ENCODE data around the gene CDH4.

Gene CDH4

DNA sequence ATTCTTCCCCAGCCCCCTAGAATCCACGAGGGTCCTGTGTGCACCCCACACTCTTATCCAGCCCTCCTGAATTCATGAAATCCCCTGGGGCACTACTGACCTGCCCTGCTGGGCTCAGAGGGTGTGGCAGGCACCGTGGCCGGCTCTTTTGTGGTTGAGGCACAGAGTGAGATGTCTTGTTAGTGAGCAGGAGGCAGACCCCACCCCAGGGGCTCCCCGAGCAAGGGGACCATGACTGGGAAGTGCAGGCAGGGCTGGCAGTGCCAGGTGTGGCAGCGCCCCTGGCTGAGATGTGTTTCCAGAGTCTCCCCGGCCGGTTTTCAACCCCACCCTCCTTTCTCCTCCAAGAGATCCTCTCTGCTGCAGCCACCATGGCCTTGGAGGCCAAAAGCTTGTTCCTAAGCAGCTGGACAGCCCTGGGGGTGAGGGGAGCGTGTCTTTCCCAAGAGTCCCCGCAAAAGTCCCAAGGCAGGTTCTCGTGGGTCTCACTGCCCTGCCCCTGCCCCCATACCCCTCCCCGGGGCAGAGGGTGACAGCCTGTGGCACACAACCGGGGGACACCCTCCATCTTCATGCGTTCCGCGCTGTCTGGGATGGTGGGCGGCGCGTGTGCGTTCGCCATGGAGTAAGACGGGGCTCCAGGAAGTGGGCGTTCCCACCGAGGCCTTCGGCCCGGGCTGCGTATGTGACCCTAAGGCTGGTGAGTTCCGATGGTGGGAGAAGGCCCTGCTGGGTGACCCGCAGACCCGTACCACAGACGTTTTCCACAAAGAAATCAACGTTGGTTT is 604.8 kb downstream of the CDH4 start:
- Histone ChIP-seq H3K4me1 (ENCODE audit: control insufficient read depth, insufficient read depth, low read length) (no peaks in the 10 kb centered on the region), H3K27ac (ENCODE audit: low read depth, low read length) (no peak overlapping the region), H3K4me3 (ENCODE audit: low read length) (no peak overlapping the region)

DNA sequence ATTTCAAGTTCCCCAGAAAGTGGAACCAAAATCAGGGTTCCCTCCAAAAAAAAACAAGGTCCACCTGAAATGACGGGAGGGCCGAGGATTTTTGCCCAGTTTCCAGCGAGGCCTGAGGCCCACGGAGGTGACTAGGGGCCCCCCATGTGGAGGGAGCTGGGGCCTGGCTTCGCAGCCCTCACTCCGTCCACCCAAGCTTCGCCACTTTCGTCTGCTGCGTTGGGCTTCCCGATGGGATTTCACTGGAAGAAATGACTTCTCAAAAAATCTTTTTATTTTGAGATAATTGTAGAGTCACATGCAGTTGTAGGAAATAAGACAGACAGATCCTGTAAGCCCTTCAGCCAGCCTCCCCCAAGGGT is 605.3 kb downstream of the CDH4 start:
- H3K9ac ChIP-seq (ENCODE audit: low read length), result no peak overlapping the region
- H3K4me3 ChIP-seq (ENCODE audit: low read length), result no peak overlapping the region
- H3K36me3 ChIP-seq (ENCODE audit: control insufficient read depth, insufficient read depth, low read length), result no peaks in the 10 kb centered on the region
- no peaks in the 10 kb centered on the region for H3K4me1 ChIP-seq (ENCODE audit: control insufficient read depth, insufficient read depth, low read length)
- no peak overlapping the region for H3K27ac ChIP-seq (ENCODE audit: low read depth, low read length)
- no peaks in the 10 kb centered on the region for H3K27me3 ChIP-seq (ENCODE audit: control insufficient read depth, insufficient read depth, low read length)

More for the DNA sequence above, 604.8 kb downstream of the CDH4 start:
- no peak overlapping the region for H3K9ac ChIP-seq (ENCODE audit: low read length)
- H3K36me3 ChIP-seq (ENCODE audit: control insufficient read depth, insufficient read depth, low read length), result no peaks in the 10 kb centered on the region
- no peaks in the 10 kb centered on the region for H3K27me3 ChIP-seq (ENCODE audit: control insufficient read depth, insufficient read depth, low read length)

DNA sequence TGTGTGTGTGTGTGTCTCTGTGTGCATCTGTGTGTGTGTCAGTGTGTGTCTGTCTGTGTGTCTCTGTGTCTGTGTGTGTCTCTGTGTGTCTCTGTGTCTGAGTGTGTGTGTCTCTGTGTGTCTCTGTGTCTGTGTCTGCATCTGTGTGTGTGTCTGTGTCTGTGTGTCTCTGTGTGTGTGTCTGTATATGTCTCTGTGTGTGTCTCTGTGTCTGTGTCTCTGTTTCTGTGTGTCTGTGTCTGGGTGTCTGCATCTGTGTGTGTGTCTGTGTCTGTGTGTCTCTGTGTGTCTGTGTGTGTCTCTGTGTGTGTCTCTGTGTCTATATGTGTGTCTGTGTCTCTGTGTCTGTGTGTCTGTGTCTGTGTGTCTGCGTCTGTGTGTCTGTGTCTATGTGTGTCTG is 605.8 kb downstream of the CDH4 start:
- no peaks in the 10 kb centered on the region for H3K36me3 ChIP-seq (ENCODE audit: control insufficient read depth, insufficient read depth, low read length)
- no peak overlapping the region for H3K27ac ChIP-seq (ENCODE audit: low read depth, low read length)
- no peaks in the 10 kb centered on the region for H3K4me1 ChIP-seq (ENCODE audit: control insufficient read depth, insufficient read depth, low read length)
- H3K9ac ChIP-seq (ENCODE audit: low read length), result no peak overlapping the region
- H3K27me3 ChIP-seq (ENCODE audit: control insufficient read depth, insufficient read depth, low read length), result no peaks in the 10 kb centered on the region
- no peak overlapping the region for H3K4me3 ChIP-seq (ENCODE audit: low read length)

DNA sequence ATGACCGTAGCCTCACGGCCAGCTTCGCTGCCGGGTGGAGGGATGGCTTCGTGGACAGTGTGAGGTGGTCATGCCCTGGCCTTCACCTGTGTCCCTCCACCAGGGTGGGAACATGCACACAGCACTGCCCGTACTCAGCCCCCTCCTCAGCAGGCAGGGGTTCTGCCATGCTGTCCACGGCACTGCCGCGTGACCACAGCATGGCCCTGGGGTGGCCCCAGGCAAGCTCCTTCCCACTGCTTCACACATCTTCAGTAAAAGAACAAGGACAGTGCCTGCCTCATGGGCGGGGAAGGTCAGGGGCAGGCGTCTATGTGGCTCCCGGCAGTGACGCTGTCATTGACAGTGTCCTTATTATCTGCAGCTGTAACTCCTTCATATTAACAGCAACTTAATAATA is 607.7 kb downstream of the CDH4 start:
- H3K9ac ChIP-seq (ENCODE audit: low read length), result no peak overlapping the region
- H3K4me3 ChIP-seq (ENCODE audit: low read length), result no peak overlapping the region
- no peaks in the 10 kb centered on the region for H3K27me3 ChIP-seq (ENCODE audit: control insufficient read depth, insufficient read depth, low read length)
- no peak overlapping the region for H3K27ac ChIP-seq (ENCODE audit: low read depth, low read length)
- H3K4me1 ChIP-seq (ENCODE audit: control insufficient read depth, insufficient read depth, low read length), result no peaks in the 10 kb centered on the region
- H3K36me3 ChIP-seq (ENCODE audit: control insufficient read depth, insufficient read depth, low read length), result no peaks in the 10 kb centered on the region

DNA sequence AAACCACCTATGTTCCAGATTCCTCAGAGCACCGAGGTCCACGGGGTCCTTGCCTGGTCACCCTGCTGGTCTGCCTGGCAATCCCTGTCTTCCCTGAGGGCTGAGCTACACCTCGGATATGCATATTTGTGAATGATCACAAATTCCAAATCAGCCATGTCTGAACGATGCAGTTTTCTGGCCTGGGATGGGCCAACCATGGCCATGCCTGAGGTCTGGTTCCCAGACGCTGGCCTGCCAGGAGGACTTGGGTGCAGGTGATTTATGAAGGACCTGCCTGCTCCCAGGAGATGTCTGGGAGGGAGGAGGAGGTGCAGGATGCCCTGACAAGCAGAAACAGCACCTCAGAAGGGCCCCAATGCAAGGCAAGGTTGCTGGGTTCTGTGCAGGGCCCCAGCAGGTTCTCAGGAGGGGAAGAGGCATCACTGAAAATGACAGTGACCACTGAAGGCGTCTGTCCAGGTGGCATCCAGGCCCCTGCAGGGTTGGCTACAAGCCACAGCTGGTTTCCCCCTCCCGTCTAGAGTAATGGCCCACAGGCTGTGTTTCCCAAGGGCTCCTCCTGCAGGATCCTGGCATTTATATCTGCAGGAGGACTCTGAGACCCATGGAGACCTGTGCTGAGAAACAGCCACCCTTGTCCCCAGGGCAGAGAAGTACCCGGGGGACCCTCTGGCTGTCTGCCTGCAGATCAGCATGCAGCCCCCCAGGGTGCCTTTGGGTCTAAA is 608.4 kb downstream of the CDH4 start:
- H3K27me3 ChIP-seq (ENCODE audit: control insufficient read depth, insufficient read depth, low read length), result no peaks in the 10 kb centered on the region

DNA sequence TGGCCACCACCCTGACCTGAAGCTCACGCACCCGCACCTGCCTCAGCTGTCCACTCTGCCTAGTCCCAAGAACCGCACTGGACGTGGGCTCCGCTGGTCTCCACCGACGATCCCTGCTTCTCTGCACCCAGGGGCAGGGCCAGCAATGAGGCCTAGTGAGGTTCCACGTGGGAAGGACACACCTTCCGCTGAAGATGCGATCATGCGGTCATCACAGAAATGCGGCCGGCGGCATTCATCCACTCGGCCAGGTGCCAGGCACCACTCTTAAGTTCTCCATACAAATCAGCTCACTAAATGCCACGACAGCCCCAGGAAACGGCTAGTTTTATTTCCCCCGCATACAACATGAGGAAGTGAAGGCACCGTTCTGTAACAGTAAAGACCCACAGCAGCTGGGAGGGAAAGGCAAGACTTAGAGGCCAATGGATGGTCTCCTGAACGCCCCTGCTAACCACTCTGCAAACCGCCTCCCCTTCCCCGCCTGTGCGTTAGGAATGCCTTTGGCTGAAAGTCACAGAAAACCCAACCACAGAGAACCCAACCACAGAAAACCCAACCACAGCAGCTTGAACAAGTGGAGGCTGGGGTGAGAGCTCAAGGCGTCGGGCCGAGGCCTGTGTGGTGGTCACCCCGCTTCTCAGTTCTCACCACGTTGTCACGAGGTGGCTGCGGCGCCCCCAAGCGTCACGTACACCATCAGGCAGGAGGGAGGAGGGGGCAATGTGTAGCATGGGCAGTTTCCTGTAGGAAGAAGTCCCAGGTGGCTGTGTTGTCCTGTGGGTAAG is 609.2 kb downstream of the CDH4 start:
- Histone ChIP-seq H3K27me3 (ENCODE audit: control insufficient read depth, insufficient read depth, low read length) (no peaks in the 10 kb centered on the region), H3K4me3 (ENCODE audit: low read length) (no peak overlapping the region), H3K9ac (ENCODE audit: low read length) (no peak overlapping the region), H3K4me1 (ENCODE audit: control insufficient read depth, insufficient read depth, low read length) (no peaks in the 10 kb centered on the region), H3K27ac (ENCODE audit: low read depth, low read length) (no peak overlapping the region), H3K36me3 (ENCODE audit: control insufficient read depth, insufficient read depth, low read length) (no peaks in the 10 kb centered on the region)

More for the DNA sequence above, 608.4 kb downstream of the CDH4 start:
- H3K4me1 ChIP-seq (ENCODE audit: control insufficient read depth, insufficient read depth, low read length), result no peaks in the 10 kb centered on the region
- H3K36me3 ChIP-seq (ENCODE audit: control insufficient read depth, insufficient read depth, low read length), result no peaks in the 10 kb centered on the region
- H3K4me3 ChIP-seq (ENCODE audit: low read length), result no peak overlapping the region
- H3K27ac ChIP-seq (ENCODE audit: low read depth, low read length), result no peak overlapping the region
- H3K9ac ChIP-seq (ENCODE audit: low read length), result no peak overlapping the region

DNA sequence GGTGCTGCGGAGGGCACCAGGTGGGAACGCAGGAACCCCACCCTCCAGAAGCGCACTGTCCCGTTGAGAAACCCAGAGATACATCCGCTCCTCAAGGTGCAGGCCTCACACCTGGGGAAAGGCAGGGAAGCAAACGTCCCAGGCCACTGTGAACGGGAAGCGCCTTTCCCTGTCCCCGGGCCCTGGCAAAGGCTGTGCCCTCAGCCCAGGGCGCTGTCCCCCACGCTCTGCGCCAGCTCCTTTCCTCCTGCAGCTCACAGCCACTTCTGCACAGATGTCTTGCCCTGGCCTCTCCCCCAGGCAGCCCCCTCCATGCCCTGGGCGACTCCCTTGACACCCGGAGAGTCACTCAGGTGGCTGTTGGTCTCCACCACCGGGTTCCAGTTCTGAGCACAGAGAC is 609.8 kb downstream of the CDH4 start:
- Histone ChIP-seq H3K27ac (ENCODE audit: low read depth, low read length) (no peak overlapping the region), H3K4me3 (ENCODE audit: low read length) (no peak overlapping the region), H3K36me3 (ENCODE audit: control insufficient read depth, insufficient read depth, low read length) (no peaks in the 10 kb centered on the region), H3K9ac (ENCODE audit: low read length) (no peak overlapping the region), H3K27me3 (ENCODE audit: control insufficient read depth, insufficient read depth, low read length) (no peaks in the 10 kb centered on the region), H3K4me1 (ENCODE audit: control insufficient read depth, insufficient read depth, low read length) (no peaks in the 10 kb centered on the region)

DNA sequence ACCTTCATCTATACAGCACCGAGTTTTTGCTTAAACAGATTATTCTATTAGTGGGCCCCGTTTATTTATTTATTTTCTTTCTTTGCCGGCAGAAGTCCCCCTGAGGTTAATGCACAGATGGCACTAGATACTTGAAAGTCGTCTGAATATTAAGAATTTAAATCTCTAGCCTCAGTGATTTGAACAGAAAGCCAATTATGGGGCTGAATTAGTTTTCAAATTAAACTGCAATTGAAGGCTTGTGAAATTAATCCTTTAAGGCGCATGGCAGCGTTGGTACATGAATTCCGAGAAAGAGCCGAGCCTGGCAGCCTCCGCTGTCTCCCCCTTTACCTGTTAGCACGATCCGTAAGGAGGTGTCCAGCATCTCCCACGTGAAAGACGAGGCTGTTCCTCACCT is 610.8 kb downstream of the CDH4 start:
- Histone ChIP-seq H3K27me3 (ENCODE audit: control insufficient read depth, insufficient read depth, low read length) (no peaks in the 10 kb centered on the region), H3K27ac (ENCODE audit: low read depth, low read length) (no peak overlapping the region), H3K4me3 (ENCODE audit: low read length) (no peak overlapping the region), H3K4me1 (ENCODE audit: control insufficient read depth, insufficient read depth, low read length) (no peaks in the 10 kb centered on the region), H3K9ac (ENCODE audit: low read length) (no peak overlapping the region), H3K36me3 (ENCODE audit: control insufficient read depth, insufficient read depth, low read length) (no peaks in the 10 kb centered on the region)

DNA sequence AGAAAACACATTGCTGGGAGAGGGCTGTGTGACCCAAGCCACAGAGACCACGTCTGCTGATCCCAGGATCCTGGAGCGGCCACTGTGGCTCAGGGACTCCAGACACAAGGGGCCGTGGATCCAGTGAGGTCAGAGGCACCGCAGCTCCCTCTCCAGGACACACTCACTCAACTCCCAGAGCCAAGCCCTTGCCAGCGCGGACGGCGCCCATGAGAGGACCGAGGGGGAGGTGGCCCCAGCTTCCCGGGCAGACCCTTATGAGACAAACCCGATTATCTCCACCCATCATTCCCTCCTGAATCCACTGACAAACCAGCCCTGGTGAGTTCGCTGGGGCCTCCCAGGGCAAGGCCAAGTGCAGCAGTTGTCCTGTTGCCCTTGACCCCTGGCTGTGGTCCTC is 612.4 kb downstream of the CDH4 start:
- Histone ChIP-seq H3K4me3 (ENCODE audit: low read length) (no peak overlapping the region), H3K9ac (ENCODE audit: low read length) (no peak overlapping the region), H3K4me1 (ENCODE audit: control insufficient read depth, insufficient read depth, low read length) (no peaks in the 10 kb centered on the region), H3K27ac (ENCODE audit: low read depth, low read length) (no peak overlapping the region), H3K27me3 (ENCODE audit: control insufficient read depth, insufficient read depth, low read length) (no peaks in the 10 kb centered on the region), H3K36me3 (ENCODE audit: control insufficient read depth, insufficient read depth, low read length) (no peaks in the 10 kb centered on the region)

DNA sequence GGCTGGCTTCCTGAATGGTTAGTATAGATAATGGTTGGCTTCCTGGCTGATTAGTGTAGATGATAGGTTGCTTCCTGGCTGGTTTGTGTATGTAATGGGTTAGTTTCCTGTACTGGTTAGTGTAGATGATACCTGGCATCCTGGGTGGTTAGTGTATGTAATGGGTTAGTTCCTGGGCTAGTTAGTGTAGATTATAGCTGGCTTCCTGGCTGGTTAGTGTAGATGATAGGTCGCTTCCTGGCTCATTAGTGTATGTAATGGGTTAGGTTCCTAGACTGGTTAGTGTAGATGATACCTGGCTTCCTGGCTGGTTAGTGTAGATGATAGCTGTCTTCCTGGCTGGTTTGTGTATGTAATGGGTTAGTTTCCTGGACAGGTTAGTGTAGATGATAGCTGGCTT is 613.3 kb downstream of the CDH4 start:
- Histone ChIP-seq H3K27me3 (ENCODE audit: control insufficient read depth, insufficient read depth, low read length) (no peaks in the 10 kb centered on the region), H3K27ac (ENCODE audit: low read depth, low read length) (no peak overlapping the region), H3K4me3 (ENCODE audit: low read length) (no peak overlapping the region)

DNA sequence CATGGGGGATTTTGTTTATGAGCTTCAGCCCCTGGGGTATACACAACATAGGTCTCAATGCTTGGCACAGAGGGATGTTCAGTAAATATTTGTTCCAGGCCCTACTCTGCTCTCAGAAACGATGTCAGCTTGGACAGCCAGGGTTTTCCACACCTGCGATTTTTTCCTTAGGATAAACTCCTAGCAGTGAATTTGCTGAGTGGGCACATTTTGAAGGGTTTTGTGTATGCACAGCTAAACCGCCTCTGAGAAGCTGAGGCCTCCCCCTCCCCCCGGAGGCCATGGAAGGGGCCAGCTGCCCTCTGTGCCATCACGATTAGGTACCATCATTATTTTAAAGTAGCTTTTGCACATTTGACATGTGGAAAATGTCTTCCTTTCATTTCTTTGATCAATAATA is 614.1 kb downstream of the CDH4 start:
- H3K9ac ChIP-seq (ENCODE audit: low read length), result no peak overlapping the region
- no peak overlapping the region for H3K4me3 ChIP-seq (ENCODE audit: low read length)
- H3K27me3 ChIP-seq (ENCODE audit: control insufficient read depth, insufficient read depth, low read length), result no peaks in the 10 kb centered on the region
- H3K27ac ChIP-seq (ENCODE audit: low read depth, low read length), result no peak overlapping the region
- H3K36me3 ChIP-seq (ENCODE audit: control insufficient read depth, insufficient read depth, low read length), result no peaks in the 10 kb centered on the region
- H3K4me1 ChIP-seq (ENCODE audit: control insufficient read depth, insufficient read depth, low read length), result no peaks in the 10 kb centered on the region

More for the DNA sequence above, 613.3 kb downstream of the CDH4 start:
- Histone ChIP-seq H3K4me1 (ENCODE audit: control insufficient read depth, insufficient read depth, low read length) (no peaks in the 10 kb centered on the region), H3K36me3 (ENCODE audit: control insufficient read depth, insufficient read depth, low read length) (no peaks in the 10 kb centered on the region), H3K9ac (ENCODE audit: low read length) (no peak overlapping the region)

DNA sequence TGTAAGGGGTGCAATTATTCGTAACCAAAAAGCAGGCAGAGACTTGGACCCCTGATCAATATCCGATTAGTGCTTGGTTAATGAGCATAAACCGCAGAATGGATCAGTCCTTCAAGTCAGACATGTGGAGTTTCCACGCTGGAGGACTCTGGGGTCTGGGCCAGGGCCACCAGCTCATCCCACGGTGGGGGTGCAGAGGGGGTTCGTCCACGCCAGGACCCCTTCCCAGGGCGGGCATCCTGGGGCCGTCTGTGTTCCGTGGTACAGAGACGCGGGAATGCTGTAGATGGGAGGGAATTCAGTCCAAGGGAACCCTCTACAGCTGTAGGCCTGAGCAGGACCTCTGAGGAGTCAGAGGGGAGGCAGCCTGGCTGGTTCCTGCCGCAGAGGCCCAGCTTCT is 615.9 kb downstream of the CDH4 start:
- Histone ChIP-seq H3K36me3 (ENCODE audit: control insufficient read depth, insufficient read depth, low read length) (no peaks in the 10 kb centered on the region), H3K9ac (ENCODE audit: low read length) (no peak overlapping the region), H3K4me1 (ENCODE audit: control insufficient read depth, insufficient read depth, low read length) (no peaks in the 10 kb centered on the region), H3K4me3 (ENCODE audit: low read length) (no peak overlapping the region), H3K27me3 (ENCODE audit: control insufficient read depth, insufficient read depth, low read length) (no peaks in the 10 kb centered on the region), H3K27ac (ENCODE audit: low read depth, low read length) (no peak overlapping the region)
